ENCODE data around the gene FAP. TPM values are rescaled to one million over a fixed set of nuclear protein-coding genes. Genes with fewer than 3 reads are reported as not detected.

FAP gene
- total and polyA plus RNA-seq, 2 of the 8 experiments (the other 6 are each of a cell fraction or from before 2014, with no cell fraction given): not detected

DNA sequence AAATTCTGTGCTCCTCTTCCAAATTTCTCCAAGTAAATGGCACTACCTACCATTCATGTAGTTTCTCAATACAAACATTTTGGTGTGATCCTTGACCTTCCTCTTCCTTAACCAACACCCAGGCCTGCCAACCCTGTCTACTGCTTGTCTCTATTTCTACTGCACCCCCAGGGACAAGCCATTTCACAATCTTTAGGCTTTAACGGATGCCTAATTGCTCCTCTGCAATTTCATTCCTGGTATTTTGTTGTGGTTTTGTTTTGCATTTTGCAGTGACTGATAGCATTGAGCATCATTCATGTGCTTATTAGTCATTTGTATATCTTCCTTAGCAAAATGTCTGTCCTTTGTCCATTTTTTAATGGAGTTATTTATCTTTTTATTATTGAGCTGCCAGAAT lies 10.0 kb downstream of the FAP start (continued):
- TF ChIP-seq, protein P1, sequence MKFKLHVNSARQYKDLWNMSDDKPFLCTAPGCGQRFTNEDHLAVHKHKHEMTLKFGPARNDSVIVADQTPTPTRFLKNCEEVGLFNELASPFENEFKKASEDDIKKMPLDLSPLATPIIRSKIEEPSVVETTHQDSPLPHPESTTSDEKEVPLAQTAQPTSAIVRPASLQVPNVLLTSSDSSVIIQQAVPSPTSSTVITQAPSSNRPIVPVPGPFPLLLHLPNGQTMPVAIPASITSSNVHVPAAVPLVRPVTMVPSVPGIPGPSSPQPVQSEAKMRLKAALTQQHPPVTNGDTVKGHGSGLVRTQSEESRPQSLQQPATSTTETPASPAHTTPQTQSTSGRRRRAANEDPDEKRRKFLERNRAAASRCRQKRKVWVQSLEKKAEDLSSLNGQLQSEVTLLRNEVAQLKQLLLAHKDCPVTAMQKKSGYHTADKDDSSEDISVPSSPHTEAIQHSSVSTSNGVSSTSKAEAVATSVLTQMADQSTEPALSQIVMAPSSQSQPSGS (IDR thresholded peaks at IDR 0.05; ENCODE audit: low read length): no peak
- TF ChIP-seq, protein P2, sequence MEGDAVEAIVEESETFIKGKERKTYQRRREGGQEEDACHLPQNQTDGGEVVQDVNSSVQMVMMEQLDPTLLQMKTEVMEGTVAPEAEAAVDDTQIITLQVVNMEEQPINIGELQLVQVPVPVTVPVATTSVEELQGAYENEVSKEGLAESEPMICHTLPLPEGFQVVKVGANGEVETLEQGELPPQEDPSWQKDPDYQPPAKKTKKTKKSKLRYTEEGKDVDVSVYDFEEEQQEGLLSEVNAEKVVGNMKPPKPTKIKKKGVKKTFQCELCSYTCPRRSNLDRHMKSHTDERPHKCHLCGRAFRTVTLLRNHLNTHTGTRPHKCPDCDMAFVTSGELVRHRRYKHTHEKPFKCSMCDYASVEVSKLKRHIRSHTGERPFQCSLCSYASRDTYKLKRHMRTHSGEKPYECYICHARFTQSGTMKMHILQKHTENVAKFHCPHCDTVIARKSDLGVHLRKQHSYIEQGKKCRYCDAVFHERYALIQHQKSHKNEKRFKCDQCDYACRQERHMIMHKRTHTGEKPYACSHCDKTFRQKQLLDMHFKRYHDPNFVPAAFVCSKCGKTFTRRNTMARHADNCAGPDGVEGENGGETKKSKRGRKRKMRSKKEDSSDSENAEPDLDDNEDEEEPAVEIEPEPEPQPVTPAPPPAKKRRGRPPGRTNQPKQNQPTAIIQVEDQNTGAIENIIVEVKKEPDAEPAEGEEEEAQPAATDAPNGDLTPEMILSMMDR (IDR thresholded peaks at IDR 0.05; ENCODE audit: control extremely low read depth in 1 of 3, insufficient read depth in 1 of 3, low read depth in 1 of 3, low read length in 3 of 3): no peak
- TF ChIP-seq POLR2A (IDR thresholded peaks at IDR 0.05; ENCODE audit: control extremely low read depth in 1 of 2, low read depth in 2 of 2, low read length in 2 of 2) (no peak), SIX5 (IDR thresholded peaks at IDR 0.05; ENCODE audit: low read depth, low read length) (no peak), SP2 (IDR thresholded peaks at IDR 0.05; ENCODE audit: low read length) (no peak)

Data from H1 (cell line).